Nephron (organoid): ENCODE measurements around the gene SELENOW.
A peak's percentile ranks its signal among the peaks of the same experiment; 100 is the strongest.

Experiments used
- H3K27ac Mint-ChIP-seq, 3 experiments: 2 replicates each; pipeline ENCODE4 v1.8.0; 2020; ENCODE audit warnings: mixed read lengths in 3 of 3, mild to moderate bottlenecking in 2 of 3, moderate library complexity in 1 of 3
- H3K27me3 Mint-ChIP-seq: 2 replicates; pipeline ENCODE4 v1.8.0; 2021; ENCODE audit warnings: low read depth, mild to moderate bottlenecking, moderate library complexity, mixed read lengths
- H3K36me3 Mint-ChIP-seq: 2 replicates; pipeline ENCODE4 v1.8.0; 2020; ENCODE audit warnings: low read depth, mixed read lengths
- H3K4me1 Mint-ChIP-seq: 2 replicates; pipeline ENCODE4 v1.8.0; 2020; ENCODE audit warnings: mixed read lengths
- H3K4me3 Mint-ChIP-seq, 3 experiments: 2 replicates each; pipeline ENCODE4 v1.8.0; 2020; ENCODE audit warnings: mild to moderate bottlenecking in 3 of 3, mixed read lengths in 3 of 3, moderate library complexity in 2 of 3
- H3K9me3 Mint-ChIP-seq: 2 replicates; pipeline ENCODE4 v1.8.0; 2020; ENCODE audit warnings: mixed read lengths
- CTCF ChIP-seq, 3 experiments: fragments of 200-600 bp; sonication (generic); IDR thresholded peaks; one replicate each; pipeline ENCODE4 v1.5.0; 2021; ENCODE audit warnings: antibody characterized with exemption in 3 of 3; ENCODE audit not compliant: unreplicated experiment in 3 of 3

SELENOW gene

GRCh38 chr19:47778049-47778953 is at the start of gene SELENOW:
Gene SELENOW, plus strand, starts transcription at chr19:47778703. Its CDS starts 83 bp downstream, at chr19:47778786.
- Mint-ChIP-seq H3K27ac (peak within 1 kb of the TSS; percentile 96 to 100 (median 96)), H3K9me3 (no peaks in the 10 kb centered on the region), H3K4me3 (peak within 1 kb of the TSS; percentile 95 to 97 (median 95)), H3K27me3 (no peaks in the 10 kb centered on the region), H3K36me3 (peaks cover 23% of the 10 kb centered on the region), H3K4me1 (peaks cover 37% of the 10 kb centered on the region)
- TF ChIP-seq CTCF (IDR thresholded peaks at IDR 0.05; ENCODE audit: unreplicated experiment in 3 of 3) = no peak

- Mint-ChIP-seq H3K36me3 (peaks cover 12% of the 10 kb centered on the region), H3K4me3 (peak overlapping the region; percentile 70 to 76 (median 71)), H3K4me1 (peaks cover 18% of the 10 kb centered on the region), H3K27me3 (peaks cover 6% of the 10 kb centered on the region), H3K9me3 (no peaks in the 10 kb centered on the region), H3K27ac (peak overlapping the region; percentile 53 to 78 (median 64))
- no peak for TF ChIP-seq CTCF (IDR thresholded peaks at IDR 0.05; ENCODE audit: unreplicated experiment in 3 of 3)
Observed at GRCh38 chr19:47729468-47729798, 49.1 kb upstream of the SELENOW start.

GRCh38 chr19:47729799-47730520 is 48.5 kb upstream of the SELENOW start:
- H3K4me1 Mint-ChIP-seq = peaks cover 18% of the 10 kb centered on the region

GRCh38 chr19:47730521-47730889 is 48.0 kb upstream of the SELENOW start:
- H3K9me3 Mint-ChIP-seq = no peaks in the 10 kb centered on the region
- no peak overlapping the region for H3K27ac Mint-ChIP-seq
- peaks cover 6% of the 10 kb centered on the region for H3K27me3 Mint-ChIP-seq
- H3K36me3 Mint-ChIP-seq = peaks cover 12% of the 10 kb centered on the region
- peaks cover 18% of the 10 kb centered on the region for H3K4me1 Mint-ChIP-seq
- peak overlapping the region in 1 of 3 experiments; percentile 31 for H3K4me3 Mint-ChIP-seq
- TF ChIP-seq CTCF (IDR thresholded peaks at IDR 0.05; ENCODE audit: unreplicated experiment in 3 of 3) = no peak

More at GRCh38 chr19:47729799-47730520, 48.5 kb upstream of the SELENOW start:
- H3K4me3 Mint-ChIP-seq = peak overlapping the region; percentile 70 to 76 (median 71)
- no peaks in the 10 kb centered on the region for H3K9me3 Mint-ChIP-seq
- peaks cover 12% of the 10 kb centered on the region for H3K36me3 Mint-ChIP-seq
- H3K27me3 Mint-ChIP-seq = peaks cover 6% of the 10 kb centered on the region
- no peak for TF ChIP-seq CTCF (IDR thresholded peaks at IDR 0.05; ENCODE audit: unreplicated experiment in 3 of 3)
- peak overlapping the region; percentile 53 to 78 (median 64) for H3K27ac Mint-ChIP-seq

GRCh38 chr19:47730910-47731309 is 47.6 kb upstream of the SELENOW start:
- TF ChIP-seq CTCF (IDR thresholded peaks at IDR 0.05; ENCODE audit: unreplicated experiment in 3 of 3) = no peak
- peaks cover 6% of the 10 kb centered on the region for H3K27me3 Mint-ChIP-seq
- H3K36me3 Mint-ChIP-seq = peaks cover 13% of the 10 kb centered on the region
- H3K4me3 Mint-ChIP-seq = no peak overlapping the region
- H3K9me3 Mint-ChIP-seq = no peaks in the 10 kb centered on the region
- no peak overlapping the region for H3K27ac Mint-ChIP-seq
- H3K4me1 Mint-ChIP-seq = peaks cover 18% of the 10 kb centered on the region
